ENCODE data around the gene PPP2R2C.

- TF ChIP-seq CBFB (IDR thresholded peaks at IDR 0.05; ENCODE audit: low read depth) (no peak), CTCF (IDR thresholded peaks at IDR 0.05 in 2 of 3, conservative IDR thresholded peaks at IDR 0.05 in 1 of 3; ENCODE audit: control insufficient read depth in 2 of 3, extremely low read depth in 1 of 3, insufficient read depth in 1 of 3, low read depth in 3 of 3, low read length in 3 of 3) (no peak), EZH2 (IDR thresholded peaks at IDR 0.05; ENCODE audit: borderline replicate concordance, control insufficient read depth, low read depth, low read length) (no peak), PKNOX1 (IDR thresholded peaks at IDR 0.05) (no peak), ZNF622 (IDR thresholded peaks at IDR 0.05) (no peak), ZNF207 (IDR thresholded peaks at IDR 0.05; ENCODE audit: borderline replicate concordance) (no peak), ZNF274 (IDR thresholded peaks at IDR 0.05; ENCODE audit: insufficient read depth, insufficient read length) (no peak)
Measured at GRCh38 chr4:6520051-6520636, 47.7 kb upstream of the PPP2R2C start.

Measured in GM12878 (cell line).